ENCODE measurements around the gene NUDCD3.

Gene NUDCD3

GRCh38 chr7:44477063-44477830 is 13.2 kb downstream of the NUDCD3 start:
- peak; percentile 26 for DNase-seq

- no peak for DNase-seq
Observed at GRCh38 chr7:44476313-44476712, 14.1 kb downstream of the NUDCD3 start.

- no peak for DNase-seq
Observed at GRCh38 chr7:44473295-44473694, 17.2 kb downstream of the NUDCD3 start.

GRCh38 chr7:44472843-44473242 is 17.6 kb downstream of the NUDCD3 start:
- DNase-seq: no peak

- no peak for DNase-seq
Observed at GRCh38 chr7:44471850-44472249, 18.6 kb downstream of the NUDCD3 start.

- no peak for DNase-seq
Observed at GRCh38 chr7:44471436-44471835, 19.0 kb downstream of the NUDCD3 start.

GRCh38 chr7:44470628-44471245 is 19.7 kb downstream of the NUDCD3 start:
- no peak for DNase-seq

- no peak for DNase-seq
Observed at GRCh38 chr7:44470135-44470479, 20.4 kb downstream of the NUDCD3 start.

- DNase-seq: no peak
Observed at GRCh38 chr7:44469461-44470134, 20.9 kb downstream of the NUDCD3 start.

- DNase-seq: no peak
Observed at GRCh38 chr7:44467217-44467548, 23.3 kb downstream of the NUDCD3 start.

- DNase-seq: no peak
Observed at GRCh38 chr7:44466300-44467216, 23.9 kb downstream of the NUDCD3 start.

- DNase-seq: no peak
Observed at GRCh38 chr7:44465490-44465889, 25.0 kb downstream of the NUDCD3 start.

- no peak for DNase-seq
Observed at GRCh38 chr7:44463169-44463808, 27.2 kb downstream of the NUDCD3 start.

- no peak for DNase-seq
Observed at GRCh38 chr7:44461387-44461786, 29.1 kb downstream of the NUDCD3 start.

- DNase-seq: no peak
Observed at GRCh38 chr7:44460325-44460724, 30.1 kb downstream of the NUDCD3 start.

GRCh38 chr7:44455155-44455554 is 35.3 kb downstream of the NUDCD3 start:
- DNase-seq: no peak

GRCh38 chr7:44454348-44454747 is 36.1 kb downstream of the NUDCD3 start:
- DNase-seq: no peak

- no peak for DNase-seq
Observed at GRCh38 chr7:44451123-44451522, 39.3 kb downstream of the NUDCD3 start.

GRCh38 chr7:44449584-44449928 is 40.9 kb downstream of the NUDCD3 start:
- DNase-seq: no peak

- no peak for DNase-seq
Observed at GRCh38 chr7:44448922-44449583, 41.4 kb downstream of the NUDCD3 start.

GRCh38 chr7:44447874-44448425 is 42.5 kb downstream of the NUDCD3 start:
- DNase-seq: no peak

Data from NCI-H1436 (cell line).